SKM-1 (cell line): Measurements from ENCODE around the gene KRTAP27-1.

Experiments
- DNase-seq: peaks from one replicate; lab custom pipeline; 2025; ENCODE audit not compliant: unreplicated experiment; lab: John Stamatoyannopoulos, UW

KRTAP27-1 gene

DNA sequence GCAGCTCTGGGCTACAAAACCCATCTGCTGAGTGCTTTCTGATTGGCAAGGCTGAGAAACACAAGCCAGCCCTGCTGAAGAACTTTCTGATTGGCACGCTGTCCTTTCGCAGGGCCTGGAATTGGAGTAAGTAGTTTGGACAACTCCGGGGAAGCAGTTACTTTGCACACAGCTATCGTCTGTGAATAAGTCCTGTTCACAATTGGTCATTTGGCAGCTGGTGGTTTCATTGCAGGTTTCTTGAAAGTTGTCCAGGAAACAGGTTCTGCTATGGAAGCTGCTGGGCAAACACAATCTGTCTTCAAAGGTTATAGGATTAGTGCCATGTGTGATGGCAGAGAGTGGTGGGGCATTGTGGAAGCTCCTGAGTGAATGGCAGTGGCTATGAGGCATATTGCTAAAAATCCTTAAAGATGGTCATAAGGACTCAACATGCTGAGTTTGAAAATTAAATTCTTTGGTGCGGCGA is at the start of gene KRTAP27-1:
Gene KRTAP27-1 (minus strand): TSS at position 419 of the 469 bp plus-strand sequence. CDS start 26 bp downstream, at position 393.
- no peak for DNase-seq

DNA sequence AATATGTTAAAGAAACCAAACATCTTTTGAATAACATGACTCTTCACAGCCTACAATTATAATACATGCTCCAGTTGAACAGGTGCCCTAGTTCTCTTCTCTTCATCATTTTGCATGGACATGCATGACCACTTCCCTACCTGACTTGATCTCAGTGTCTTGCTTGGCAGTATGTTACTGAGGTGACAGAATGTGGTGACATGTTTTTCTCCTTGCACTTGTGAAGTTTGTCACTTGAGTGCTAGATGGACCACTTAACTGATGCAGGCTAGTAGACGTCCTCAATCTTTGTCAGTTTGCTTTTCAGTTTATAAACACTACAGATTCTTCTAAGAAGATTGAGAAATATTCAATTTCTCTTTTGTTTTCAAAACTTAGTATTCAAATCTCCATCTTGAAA is 44.7 kb upstream of the KRTAP27-1 start:
- DNase-seq = no peak

DNA sequence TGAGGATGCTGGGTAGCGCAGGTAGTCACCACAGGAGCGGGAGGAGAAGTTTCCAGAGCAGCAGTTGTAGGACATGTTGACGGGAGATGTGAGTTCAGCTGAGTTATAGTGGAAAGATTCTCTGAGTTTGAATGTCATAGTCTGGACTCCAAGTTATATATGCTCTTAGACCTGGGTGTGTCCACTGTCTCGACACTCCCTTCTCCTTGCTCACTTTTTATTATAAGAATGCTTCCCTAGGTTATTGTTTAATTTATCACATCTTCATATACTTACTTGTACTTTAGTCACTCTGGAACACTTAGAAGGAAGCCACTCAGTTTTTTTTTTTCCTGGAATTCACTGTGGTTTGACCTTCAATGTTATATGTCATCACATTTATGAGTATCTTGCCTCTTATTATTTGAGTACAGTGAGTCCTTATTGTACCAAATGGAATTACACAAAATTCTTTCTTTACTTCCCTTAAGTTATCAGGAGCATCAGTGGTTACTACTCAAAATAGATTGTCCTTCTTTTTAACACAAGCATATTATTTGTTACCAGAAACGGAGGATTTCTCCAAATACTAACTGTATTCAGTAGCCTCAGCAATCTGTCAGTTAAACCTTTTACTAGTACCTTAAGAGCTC is 34.8 kb upstream of the KRTAP27-1 start, which contains the start of gene KRTAP13-2:
Gene KRTAP13-2 (minus strand): TSS at position 133 of the 632 bp plus-strand sequence. CDS start 58 bp downstream, at position 75.
- no peak for DNase-seq

DNA sequence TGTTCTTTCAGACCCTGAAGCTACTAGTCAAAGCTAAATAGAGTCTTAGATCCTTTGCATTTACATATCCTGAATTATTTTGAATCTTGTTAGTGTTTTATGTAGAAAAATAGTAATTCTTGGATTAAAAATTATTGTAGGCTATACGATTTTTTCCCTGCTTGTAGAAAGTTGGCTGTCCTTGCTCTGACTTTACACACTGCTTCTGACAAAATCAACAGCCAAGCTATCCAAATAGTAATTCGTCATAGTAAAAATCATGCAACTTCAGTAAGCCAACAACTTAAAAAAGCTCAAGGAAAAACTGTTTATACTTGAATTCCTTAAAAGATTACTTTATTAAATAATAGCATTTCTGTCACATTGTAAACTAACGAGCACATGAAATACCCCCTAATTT is 18.4 kb upstream of the KRTAP27-1 start:
- no peak for DNase-seq

DNA sequence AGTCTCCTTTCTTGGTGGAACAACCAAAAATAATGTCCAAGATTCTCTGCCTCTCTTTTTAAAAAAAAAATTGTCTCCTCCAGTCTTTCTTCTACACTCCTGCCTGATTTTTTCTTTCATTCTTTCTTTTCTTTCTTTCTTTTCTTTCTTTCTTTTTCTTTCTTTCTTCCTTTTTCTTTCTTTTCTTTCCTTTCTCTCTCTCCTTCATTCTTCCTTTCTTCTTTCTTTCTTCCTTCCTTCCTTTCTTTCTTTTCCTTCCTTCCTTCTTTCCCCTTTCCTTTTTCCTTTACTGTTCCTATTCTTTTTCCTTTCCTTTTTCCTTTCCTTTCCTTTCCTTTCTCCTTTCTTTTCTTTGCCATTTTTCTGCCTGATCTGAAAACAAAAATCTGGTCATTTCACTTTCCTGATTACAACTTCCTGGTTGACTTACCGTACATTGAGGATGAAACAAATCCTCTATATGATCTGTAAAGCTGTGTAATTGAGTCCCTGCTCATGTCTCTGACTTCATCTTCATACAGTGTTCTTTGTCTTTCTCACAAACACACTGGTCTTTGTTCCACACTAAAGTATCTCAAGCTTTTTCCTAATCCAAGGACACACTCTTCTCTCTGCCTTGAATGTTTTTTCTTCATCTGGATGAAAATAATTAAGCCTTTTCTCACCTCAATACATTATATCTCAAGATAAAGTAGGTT is 17.0 kb upstream of the KRTAP27-1 start:
- no peak for DNase-seq

GRCh38 chr21:30351534-30351933 is 14.0 kb upstream of the KRTAP27-1 start:
- DNase-seq = no peak

DNA sequence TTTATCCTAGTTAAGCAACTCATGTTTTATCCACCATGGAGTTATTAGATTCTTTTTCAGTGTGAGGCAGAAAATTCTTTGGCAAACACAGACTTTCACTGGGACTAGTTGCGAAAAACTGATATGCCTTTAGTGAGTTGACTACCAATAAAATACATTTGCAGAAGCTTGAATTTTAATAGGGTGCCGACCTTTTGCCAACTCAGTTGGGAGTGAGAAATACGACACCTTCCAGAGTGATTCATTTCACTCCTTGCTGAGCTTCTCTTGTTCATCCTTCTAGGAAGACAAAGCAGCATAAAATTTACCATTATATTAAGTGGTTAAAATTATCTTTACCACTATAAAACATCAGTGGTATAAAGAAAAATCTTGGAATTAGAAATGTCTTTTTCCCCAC is 12.1 kb upstream of the KRTAP27-1 start:
- DNase-seq = no peak

DNA sequence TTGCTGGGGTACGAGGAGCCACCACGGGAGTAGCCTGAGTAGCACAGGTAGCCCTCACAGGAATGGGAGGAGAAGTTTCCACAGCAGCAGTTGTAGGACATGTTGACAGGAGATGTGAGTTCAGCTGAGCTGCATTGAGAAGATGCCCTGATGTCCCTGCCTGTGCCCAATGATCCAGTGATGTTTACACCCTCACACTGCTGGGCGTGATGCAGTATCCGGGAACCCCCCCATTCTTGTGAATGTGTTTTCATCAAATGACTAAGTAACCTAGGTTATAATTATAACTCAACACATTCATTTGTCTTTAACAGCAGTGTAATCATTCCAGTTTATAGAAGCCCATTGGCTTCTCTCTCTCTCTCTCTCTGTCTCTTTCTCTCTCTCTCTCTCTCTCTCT is 11.0 kb upstream of the KRTAP27-1 start, which contains the start of gene KRTAP23-1:
Gene KRTAP23-1 (minus strand): TSS at position 101 of the 400 bp plus-strand sequence. CDS start 0 bp downstream, at position 101.
- no peak for DNase-seq

- no peak for DNase-seq
These were observed 7.5 kb upstream of the KRTAP27-1 start for GRCh38 chr21:30345014-30345413.

- DNase-seq = peak; percentile 4
These were observed 3.5 kb upstream of the KRTAP27-1 start for GRCh38 chr21:30340714-30341573.

GRCh38 chr21:30338717-30339116 is 1.2 kb upstream of the KRTAP27-1 start:
- DNase-seq = no peak

DNA sequence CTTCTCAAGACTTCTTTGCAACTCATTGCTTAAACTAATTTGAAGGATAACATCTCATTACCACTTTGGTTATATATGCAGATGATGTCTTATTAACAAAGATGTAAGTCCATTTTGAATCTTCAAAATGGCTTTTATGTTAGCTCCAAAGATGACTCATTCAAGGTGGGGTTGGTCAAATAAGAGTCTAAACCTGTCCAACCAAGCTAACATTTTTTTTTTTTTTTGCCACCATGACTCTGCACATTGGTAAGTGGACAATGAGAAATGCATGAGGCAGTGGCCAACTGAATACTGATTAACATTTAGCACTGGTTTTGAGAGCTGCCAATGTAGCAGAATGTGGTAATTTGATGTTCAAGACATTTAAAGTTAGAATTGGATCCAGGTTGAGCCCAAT is 278 bp upstream of the KRTAP27-1 start:
- DNase-seq = no peak

GRCh38 chr21:30336596-30336995 is 898 bp downstream of the KRTAP27-1 start:
- no peak for DNase-seq

DNA sequence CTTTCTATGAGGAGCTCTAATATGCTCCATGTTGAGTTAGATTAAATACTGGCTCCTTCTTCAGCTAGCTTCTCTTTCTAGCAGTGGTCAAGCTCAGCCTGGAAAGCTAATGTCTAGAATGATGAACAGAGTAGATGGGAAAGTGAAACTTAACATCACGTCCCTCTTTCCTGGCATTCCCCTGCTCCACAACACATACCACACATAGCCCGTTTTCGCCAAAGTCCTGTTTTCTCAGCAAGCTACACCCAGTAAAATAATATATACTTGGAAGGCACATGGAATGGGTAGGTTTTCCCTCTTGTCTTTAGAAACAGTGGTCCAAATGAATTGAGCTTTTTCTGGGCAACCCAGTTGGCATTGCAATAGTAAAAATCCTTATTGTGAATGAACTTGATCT is 3.8 kb downstream of the KRTAP27-1 start:
- no peak for DNase-seq

DNA sequence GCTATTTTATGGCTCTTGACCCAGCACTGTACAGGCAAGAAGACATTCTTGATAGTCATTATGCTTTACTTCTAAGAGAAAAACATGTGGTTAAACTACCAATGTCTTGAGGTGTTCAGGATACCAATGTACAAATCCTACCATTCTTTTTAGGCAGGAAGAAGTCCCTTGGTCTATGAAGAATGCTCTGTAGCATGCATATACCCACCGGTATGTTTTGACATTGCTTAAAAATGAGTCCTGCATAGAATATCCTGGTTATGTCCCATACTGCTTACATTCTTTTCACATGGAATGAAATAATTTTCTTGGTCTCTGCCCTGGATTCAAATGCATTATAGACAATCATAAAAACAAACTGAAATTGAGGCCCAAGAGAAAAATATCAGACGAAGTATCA is 4.8 kb downstream of the KRTAP27-1 start:
- DNase-seq = no peak

DNA sequence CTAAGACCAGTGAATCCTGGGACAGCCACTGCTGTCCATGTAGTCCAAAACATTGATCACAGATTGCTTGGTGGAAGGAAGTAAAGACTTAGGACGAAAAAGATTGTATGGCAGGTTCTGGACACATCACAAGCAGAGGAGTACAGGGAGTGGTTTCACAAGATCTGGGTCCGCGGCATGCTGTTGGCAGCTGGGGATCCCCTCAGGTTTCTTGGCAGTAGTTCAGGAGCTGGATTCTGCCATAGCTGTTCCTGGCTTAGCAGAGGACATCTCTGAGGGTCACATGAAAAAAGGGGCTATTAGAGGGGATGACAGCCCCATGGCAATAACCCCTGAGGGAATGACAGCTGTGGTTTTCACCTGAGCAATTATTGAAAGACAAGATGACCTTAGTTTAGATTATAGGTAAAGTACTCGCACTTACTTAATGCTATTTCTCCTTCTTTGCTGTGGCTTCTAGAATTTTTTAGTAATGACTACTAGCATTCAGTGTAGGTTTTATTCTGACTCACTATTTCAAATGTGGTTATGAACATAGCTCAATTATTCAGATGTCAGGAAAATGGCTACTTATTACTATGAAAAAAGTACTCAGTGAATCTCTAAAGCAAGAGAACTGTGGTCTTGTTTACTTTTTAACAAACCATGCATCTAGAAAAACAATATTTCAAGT is 8.2 kb downstream of the KRTAP27-1 start:
- no peak for DNase-seq

- DNase-seq = no peak
These were observed 11.1 kb downstream of the KRTAP27-1 start for GRCh38 chr21:30326390-30326789.

DNA sequence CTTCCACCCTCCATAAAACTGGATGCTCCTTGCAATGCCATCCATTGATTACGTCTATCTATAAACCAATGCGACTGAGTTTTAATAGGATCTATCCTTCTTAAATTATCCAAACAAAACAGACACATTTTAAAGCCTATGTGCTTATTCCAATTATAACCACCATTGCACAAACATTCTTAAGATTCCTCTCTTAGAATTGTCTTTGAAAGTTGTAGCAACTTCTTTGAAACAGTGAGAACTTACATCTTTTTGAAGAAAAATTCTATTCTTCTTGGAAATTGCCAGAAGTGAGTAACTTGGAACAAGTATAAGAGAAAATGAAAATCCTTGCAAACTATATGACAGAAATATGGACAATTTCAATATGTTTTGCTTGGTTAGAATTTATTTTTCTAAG is 17.3 kb downstream of the KRTAP27-1 start, which contains the start of gene KRTAP26-1:
Gene KRTAP26-1 (minus strand): TSS at position 101 of the 400 bp plus-strand sequence. CDS start 280 bp downstream, outside the sequence.
- no peak for DNase-seq

GRCh38 chr21:30315701-30316100 is 21.8 kb downstream of the KRTAP27-1 start:
- DNase-seq = no peak

DNA sequence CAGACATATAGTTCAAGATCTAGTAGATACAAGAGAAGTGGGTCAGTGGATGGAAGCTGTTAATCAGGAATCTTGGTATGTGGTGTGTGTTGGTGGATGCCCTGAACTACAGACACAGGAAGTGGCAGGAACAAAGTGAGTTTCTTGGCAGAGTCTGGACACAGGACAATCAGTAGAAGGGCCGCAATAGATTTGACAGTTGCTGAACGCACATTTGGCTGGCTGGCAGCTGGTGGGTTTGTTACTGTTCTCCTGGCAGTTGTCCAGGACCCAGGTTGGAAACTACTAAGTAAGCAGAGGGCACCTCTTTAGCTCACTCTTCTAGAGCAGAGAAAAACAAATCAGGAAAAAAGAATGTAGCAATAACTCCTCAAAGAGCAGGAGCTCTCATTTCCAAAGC is 30.6 kb downstream of the KRTAP27-1 start:
- no peak for DNase-seq

DNA sequence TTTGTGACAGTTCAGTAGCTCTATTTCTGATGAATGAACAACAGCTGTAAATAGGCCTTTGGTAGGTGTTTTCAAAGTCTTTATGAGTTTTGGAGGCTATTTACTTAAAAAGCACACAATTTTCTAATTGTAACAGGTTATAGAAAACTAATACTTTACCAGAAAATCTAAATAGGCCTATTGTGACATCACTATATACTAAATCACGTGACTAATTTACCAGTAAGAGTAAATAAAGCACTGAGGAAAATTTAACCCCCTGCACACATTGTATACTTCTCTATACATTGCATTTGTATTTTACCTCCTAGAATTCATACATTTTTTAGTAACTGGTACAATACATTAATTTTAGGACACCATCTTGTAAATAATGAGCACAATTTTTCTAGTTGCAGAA is 32.4 kb downstream of the KRTAP27-1 start:
- DNase-seq = no peak
